CD14-positive monocyte (primary cell): Measurements from ENCODE around the gene KSR1. TPM values are rescaled to one million over a fixed set of nuclear protein-coding genes. Genes with fewer than 3 reads are reported as not detected.

Experiments used
- DNase-seq, 3 donors: peaks; one replicate each; pipeline ENCODE4 v3.0.0-alpha.2; 2011 to 2022
- H2AFZ ChIP-seq: 2 replicates; pipeline ENCODE4 v1.6.0; 2012; ENCODE audit warnings: mild to moderate bottlenecking, low read depth, low read length, inconsistent platforms; ENCODE audit not compliant: insufficient read depth, poor library complexity, severe bottlenecking
- H3K27ac ChIP-seq, 2 donors: 1 replicate in 1 of 2; 2 replicates in 1 of 2; pipeline ENCODE4 v1.5.1; 2012 to 2013; ENCODE audit warnings: low read length in 2 of 2, control low read depth in 1 of 2, inconsistent platforms in 1 of 2, low read depth in 1 of 2, mild to moderate bottlenecking in 1 of 2
- H3K27me3 ChIP-seq, 2 donors: one replicate each; pipeline versions ENCODE4 v1.6.0 to v1.6.1; 2011 to 2013; ENCODE audit warnings: low read length in 2 of 2; ENCODE audit not compliant: control insufficient read depth in 2 of 2, insufficient read depth in 2 of 2
- H3K36me3 ChIP-seq, 2 donors: replicated peaks in 1 of 2; 1 replicate in 1 of 2; 2 replicates in 1 of 2; pipeline versions ENCODE4 v1.5.1 to v1.6.1; 2012 to 2013; ENCODE audit warnings: low read length in 2 of 2, control low read depth in 1 of 2, inconsistent platforms in 1 of 2, mild to moderate bottlenecking in 1 of 2; ENCODE audit not compliant: insufficient read depth in 2 of 2, control insufficient read depth in 1 of 2
- H3K4me1 ChIP-seq, 2 donors: 1 replicate in 1 of 2; 2 replicates in 1 of 2; pipeline versions ENCODE4 v1.5.1 to v1.6.1; 2012 to 2013; ENCODE audit warnings: low read length in 2 of 2, control low read depth in 1 of 2, inconsistent platforms in 1 of 2, mild to moderate bottlenecking in 1 of 2, moderate library complexity in 1 of 2; ENCODE audit not compliant: insufficient read depth in 2 of 2, control insufficient read depth in 1 of 2
- H3K4me2 ChIP-seq: replicated peaks from 2 replicates; pipeline ENCODE3; 2012; ENCODE audit warnings: low read length, moderate library complexity, mild to moderate bottlenecking; ENCODE audit not compliant: poor library complexity, severe bottlenecking; ENCODE audit errors: extremely low read depth
- H3K4me3 ChIP-seq, 3 experiments: fragments of 200-600 bp in 1 of 3; sonication (generic) in 1 of 3; replicated peaks in 1 of 3; 1 replicate in 2 of 3; 2 replicates in 1 of 3; pipeline ENCODE4 v1.5.1; 2011 to 2013; ENCODE audit warnings: low read length in 3 of 3, mild to moderate bottlenecking in 3 of 3, control low read depth in 2 of 3, low read depth in 2 of 3, inconsistent platforms in 1 of 3, moderate library complexity in 1 of 3
- H3K79me2 ChIP-seq: 2 replicates; pipeline ENCODE4 v1.6.0; 2012; ENCODE audit warnings: mild to moderate bottlenecking, control low read depth, inconsistent platforms, low read length, moderate library complexity; ENCODE audit not compliant: insufficient read depth
- H3K9ac ChIP-seq: 2 replicates; pipeline ENCODE4 v1.6.0; 2017; ENCODE audit warnings: low read length, mild to moderate bottlenecking; ENCODE audit not compliant: insufficient read depth, poor library complexity, severe bottlenecking
- H3K9me3 ChIP-seq, 2 donors: replicated peaks in 1 of 2; 1 replicate in 1 of 2; 2 replicates in 1 of 2; pipeline versions ENCODE4 v1.5.1 to v1.6.1; 2012 to 2013; ENCODE audit warnings: low read length in 2 of 2, control low read depth in 1 of 2; ENCODE audit not compliant: control insufficient read depth in 1 of 2, insufficient read depth in 1 of 2
- H4K20me1 ChIP-seq: 2 replicates; pipeline ENCODE4 v1.6.0; 2012; ENCODE audit warnings: mild to moderate bottlenecking, low read length, control low read depth, moderate library complexity; ENCODE audit not compliant: insufficient read depth
- H3K27ac Mint-ChIP-seq, 7 donors: one replicate each; pipeline ENCODE4 v1.8.0; 2020; ENCODE audit warnings: mild to moderate bottlenecking in 7 of 7, mixed read lengths in 7 of 7, moderate library complexity in 6 of 7, inconsistent platforms in 2 of 7
- H3K27me3 Mint-ChIP-seq, 3 donors: one replicate each; pipeline ENCODE4 v1.8.0; 2021 to 2022; ENCODE audit warnings: low read depth in 3 of 3, mild to moderate bottlenecking in 3 of 3, mixed read lengths in 3 of 3, moderate library complexity in 3 of 3, inconsistent platforms in 1 of 3
- H3K36me3 Mint-ChIP-seq, 2 donors: one replicate each; pipeline ENCODE4 v1.8.0; 2020; ENCODE audit warnings: mixed read lengths in 2 of 2, inconsistent platforms in 1 of 2, mild to moderate bottlenecking in 1 of 2
- H3K4me1 Mint-ChIP-seq: one replicate; pipeline ENCODE4 v1.8.0; 2020; ENCODE audit warnings: mild to moderate bottlenecking, mixed read lengths
- H3K4me3 Mint-ChIP-seq, 2 donors: one replicate each; pipeline ENCODE4 v1.8.0; 2020; ENCODE audit warnings: mild to moderate bottlenecking in 2 of 2, mixed read lengths in 2 of 2, moderate library complexity in 1 of 2
- H3K9me3 Mint-ChIP-seq, 7 donors: one replicate each; pipeline ENCODE4 v1.8.0; 2020 to 2022; ENCODE audit warnings: mixed read lengths in 7 of 7, mild to moderate bottlenecking in 6 of 7, moderate library complexity in 6 of 7, inconsistent platforms in 2 of 7
- CTCF ChIP-seq: fragments of 200-600 bp; IDR thresholded peaks from one replicate; pipeline ENCODE4 v1.8.0; 2022; ENCODE audit warnings: antibody characterized with exemption, mild to moderate bottlenecking
- WGBS: methylation state at CpG from one replicate; pipeline ENCODE4 v1.1.5; 2013; ENCODE audit warnings: missing lambda C conversion rate; ENCODE audit not compliant: insufficient coverage; 5-methylcytosine and 5-hydroxymethylcytosine counted together
- intact Hi-C, 2 donors: fragments of 100-400 bp; cut with micrococcal nuclease; formaldehyde crosslinking; loops; one replicate each; pipeline versions ENCODE4 v1.15.0 to v1.15.1; 2023
- polyA plus RNA-seq, 3 donors: library from polyadenylated mRNA; depleted of rRNA in 1 of 3; unstranded in 2 of 3; stranded (reverse) in 1 of 3; fragments of 300-500 nt in 2 of 3; fragments of >200 nt in 1 of 3; fragmentation: Illumina TruSeq in 2 of 3; gene quantifications; 1 replicate in 2 of 3; 2 replicates in 1 of 3; pipeline ENCODE4 v1.2.3, GENCODE V29; 2012 to 2021

KSR1 gene
- polyA plus RNA-seq, 3 donors = 1.2 to 111 (median 4.2) TPM

GRCh38 chr17:27531469-27531961, 75.3 kb downstream of the KSR1 start:
- Histone ChIP-seq H3K79me2 (peaks cover 72% of the 10 kb centered on the region), H3K27me3 (no peaks in the 10 kb centered on the region), H3K36me3 (no peaks in the 10 kb centered on the region), H3K4me3 (peak overlapping the region in 1 of 3 experiments; percentile 61), H3K9ac (peak overlapping the region; percentile 82), H3K4me1 (peaks cover 76 to 81% of the 10 kb centered on the region in 2 donors), H3K27ac (peak overlapping the region; percentile 98 to 100), H3K9me3 (no peaks in the 10 kb centered on the region), H2AFZ (no peak overlapping the region), H4K20me1 (peaks cover 26% of the 10 kb centered on the region), H3K4me2 (peak overlapping the region; percentile 74)
- DNase-seq = peak; percentile 43 to 58 (median 56)
- Mint-ChIP-seq H3K9me3 (no peaks in the 10 kb centered on the region), H3K36me3 (peaks cover 6 to 8% of the 10 kb centered on the region in 2 donors), H3K27ac (peak overlapping the region; percentile 99 to 100 (median 99)), H3K4me3 (peak overlapping the region; percentile 77 to 88), H3K4me1 (peaks cover 90% of the 10 kb centered on the region), H3K27me3 (peaks cover 0 to 2% (median 0%) of the 10 kb centered on the region in 3 donors)
- intact Hi-C loops = loop anchor here (2.0 to 5.0 kb wide), 4 partner anchors 39 to 75 kb away; partner anchors contain the start of gene KSR1 (in 2 of the 2)
- TF ChIP-seq CTCF = no peak
- WGBS = 33% methylated on average over 3 of the region's 6 CpGs

GRCh38 chr17:27532269-27533263, 76.3 kb downstream of the KSR1 start:
- Histone ChIP-seq H3K27me3 (no peaks in the 10 kb centered on the region), H4K20me1 (peaks cover 32% of the 10 kb centered on the region), H3K4me1 (peaks cover 66 to 70% of the 10 kb centered on the region in 2 donors), H3K27ac (peak overlapping the region; percentile 98 to 100), H3K4me3 (peak overlapping the region in 1 of 3 experiments; percentile 61), H2AFZ (no peak overlapping the region), H3K79me2 (peaks cover 73% of the 10 kb centered on the region), H3K9ac (peak overlapping the region; percentile 82), H3K36me3 (no peaks in the 10 kb centered on the region), H3K9me3 (no peaks in the 10 kb centered on the region), H3K4me2 (peak overlapping the region; percentile 74)
- H3K27me3 Mint-ChIP-seq = peaks cover 0 to 2% (median 0%) of the 10 kb centered on the region in 3 donors
- peak overlapping the region; percentile 99 to 100 (median 99) for H3K27ac Mint-ChIP-seq
- H3K4me1 Mint-ChIP-seq = peaks cover 83% of the 10 kb centered on the region
- H3K9me3 Mint-ChIP-seq = no peaks in the 10 kb centered on the region
- peak overlapping the region; percentile 77 to 88 for H3K4me3 Mint-ChIP-seq
- 10% methylated on average over 21 of the region's 23 CpGs for WGBS
- DNase-seq = peak; percentile 93 to 97 (median 95)
- TF ChIP-seq CTCF = no peak
- intact Hi-C loops = loop anchor here (5.0 kb wide), 3 partner anchors 40 to 75 kb away; partner anchors contain the start of gene KSR1 (in 1 of the 2)
- peaks cover 7 to 13% of the 10 kb centered on the region in 2 donors for H3K36me3 Mint-ChIP-seq
